ENCODE results near the gene TCP11L2. TPM values are rescaled to one million over a fixed set of nuclear protein-coding genes. Genes with fewer than 3 reads are reported as not detected.

The TCP11L2 gene
- total and polyA plus RNA-seq, 2 of the 13 experiments (the other 11 are each of a cell fraction or from before 2014, with no cell fraction given): 4.6 to 24.1 TPM

DNA sequence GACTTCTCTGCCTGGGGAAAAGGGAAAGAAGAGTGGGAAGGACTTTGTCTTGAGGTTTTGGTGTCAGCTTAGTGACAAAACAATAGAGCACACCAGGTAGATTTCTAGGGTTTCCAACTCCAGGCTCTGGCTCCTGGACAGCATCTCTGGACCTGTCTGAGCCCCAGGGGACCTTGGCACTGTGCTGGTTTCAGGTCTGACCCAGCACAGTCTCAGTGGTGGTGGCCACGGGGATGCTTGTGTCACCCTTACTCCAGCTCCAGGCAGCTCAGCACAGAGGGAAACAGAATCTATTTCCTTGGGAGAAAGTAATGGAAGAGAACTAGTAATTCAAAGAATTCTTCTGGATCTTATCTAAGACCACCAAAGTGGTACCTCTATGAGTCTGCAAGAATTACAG is 43.6 kb upstream of the TCP11L2 start:
- H3K27ac ChIP-seq (ENCODE audit: extremely low read length, insufficient read depth, low read length): no peak overlapping the region
- DNase-seq (ENCODE audit: low spot score) (no peak), ATAC-seq (no peak), FAIRE-seq (no peak)
- H4K20me1 ChIP-seq (ENCODE audit: insufficient read depth, low read length): no peaks in the 10 kb centered on the region
- intact Hi-C loops (cut with micrococcal nuclease; ENCODE audit: unreplicated experiment) (no loop called here), in situ Hi-C loops (cut with HindIII; ENCODE audit: extremely low pct_ligation_motif_present, low pct_unique_long_range_greater_than_20kb) (no loop called here)
- no TSS peak for BruUV-seq (replicated peaks)
- no CpG with 5 or more reads among the region's 1 CpG for WGBS (ENCODE audit: low lambda C conversion rate)
- 0 out of 5 replicates have a peak, but pooled peaks cover 0 to 3% of the 10 kb centered on the region in 2 experiments for H3K27me3 ChIP-seq (ENCODE audit: control insufficient read depth in 1 of 2, insufficient read depth in 2 of 2, low read length in 2 of 2)
- POLR2A ChIA-PET: no interaction called here
- TF ChIP-seq ELF3 (CRISPR knock-in tag; IDR thresholded peaks at IDR 0.05) (no peak), NCOA2 (CRISPR knock-in tag; IDR thresholded peaks at IDR 0.05) (no peak), SRY (CRISPR knock-in tag; IDR thresholded peaks at IDR 0.05) (no peak), ZNF678 (CRISPR knock-in tag; IDR thresholded peaks at IDR 0.05) (no peak), ZNF3 (CRISPR knock-in tag; IDR thresholded peaks at IDR 0.05) (no peak), SAFB2 (CRISPR knock-in tag; IDR thresholded peaks at IDR 0.05; ENCODE audit: borderline replicate concordance, low read depth) (no peak), HNRNPLL (IDR thresholded peaks at IDR 0.05; ENCODE audit: low read depth, low read length, poor library complexity, severe bottlenecking) (no peak), FIP1L1 (IDR thresholded peaks at IDR 0.05; ENCODE audit: borderline replicate concordance, insufficient read depth, low read depth, low read length) (no peak), TEAD2 (CRISPR knock-in tag; IDR thresholded peaks at IDR 0.05) (no peak), CBX1 (IDR thresholded peaks at IDR 0.05; ENCODE audit: low read depth) (no peak), RNF2 (conservative IDR thresholded peaks at IDR 0.05; ENCODE audit: low read depth) (no peak)
- TF ChIP-seq, protein P1, sequence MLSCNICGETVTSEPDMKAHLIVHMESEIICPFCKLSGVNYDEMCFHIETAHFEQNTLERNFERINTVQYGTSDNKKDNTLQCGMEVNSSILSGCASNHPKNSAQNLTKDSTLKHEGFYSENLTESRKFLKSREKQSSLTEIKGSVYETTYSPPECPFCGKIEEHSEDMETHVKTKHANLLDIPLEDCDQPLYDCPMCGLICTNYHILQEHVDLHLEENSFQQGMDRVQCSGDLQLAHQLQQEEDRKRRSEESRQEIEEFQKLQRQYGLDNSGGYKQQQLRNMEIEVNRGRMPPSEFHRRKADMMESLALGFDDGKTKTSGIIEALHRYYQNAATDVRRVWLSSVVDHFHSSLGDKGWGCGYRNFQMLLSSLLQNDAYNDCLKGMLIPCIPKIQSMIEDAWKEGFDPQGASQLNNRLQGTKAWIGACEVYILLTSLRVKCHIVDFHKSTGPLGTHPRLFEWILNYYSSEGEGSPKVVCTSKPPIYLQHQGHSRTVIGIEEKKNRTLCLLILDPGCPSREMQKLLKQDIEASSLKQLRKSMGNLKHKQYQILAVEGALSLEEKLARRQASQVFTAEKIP (CRISPR knock-in tag; IDR thresholded peaks at IDR 0.05; ENCODE audit: borderline replicate concordance): no peak
- H3K9me3 ChIP-seq (ENCODE audit: low read length): no peaks in the 10 kb centered on the region
- no peak overlapping the region for H2AFZ ChIP-seq (ENCODE audit: low read length)
- H3K9ac ChIP-seq (ENCODE audit: insufficient read depth, low read depth, low read length): no peak overlapping the region
- no peaks in the 10 kb centered on the region for H3K4me1 ChIP-seq (ENCODE audit: insufficient read depth, low read length)
- H3K36me3 ChIP-seq (replicated peaks in 1 of 2; ENCODE audit: control insufficient read depth in 1 of 2, insufficient read depth in 2 of 2, low read length in 2 of 2): no peaks in the 10 kb centered on the region
- no peak overlapping the region for H3K4me3 ChIP-seq (replicated peaks in 1 of 3; ENCODE audit: insufficient read depth in 1 of 3, low read depth in 2 of 3, low read length in 3 of 3)
- H3K4me2 ChIP-seq (ENCODE audit: low read depth, low read length): no peak overlapping the region
- H3K79me2 ChIP-seq (ENCODE audit: insufficient read depth, low read length): no peaks in the 10 kb centered on the region
- CTCF ChIA-PET (ENCODE audit: low intra/inter-chr PET ratio, low total read pairs): no interaction called here
